GM12864 (cell line): ENCODE data around the gene UBE2QL1.

ENCODE experiments used
- DNase-seq: peaks from one replicate; pipeline ENCODE4 v3.0.0-alpha.2; 2011; ENCODE audit warnings: low read depth
- H3K4me3 ChIP-seq: 2 replicates; pipeline ENCODE4 v1.5.1; 2011; ENCODE audit warnings: mild to moderate bottlenecking, low read depth, low read length, control low read depth
- CTCF ChIP-seq: IDR thresholded peaks from 2 replicates; pipeline ENCODE4 v1.5.1; 2011; ENCODE audit warnings: low read depth, mild to moderate bottlenecking, moderate library complexity, low read length, control low read depth, inconsistent platforms; ENCODE audit errors: missing control alignments

The UBE2QL1 gene

GRCh38 chr5:6494939-6495338, 46.3 kb downstream of the UBE2QL1 start:
- no peak overlapping the region for H3K4me3 ChIP-seq
- DNase-seq: no peak
- TF ChIP-seq CTCF: no peak

- H3K4me3 ChIP-seq: no peak overlapping the region
- no peak for DNase-seq
- no peak for TF ChIP-seq CTCF
These were observed 47.0 kb downstream of the UBE2QL1 start for GRCh38 chr5:6495433-6496206.

GRCh38 chr5:6496207-6496584, 47.5 kb downstream of the UBE2QL1 start:
- no peak for TF ChIP-seq CTCF
- H3K4me3 ChIP-seq: no peak overlapping the region
- peak; percentile 86 for DNase-seq

- no peak overlapping the region for H3K4me3 ChIP-seq
- TF ChIP-seq CTCF: no peak
- no peak for DNase-seq
These were observed 48.0 kb downstream of the UBE2QL1 start for GRCh38 chr5:6496636-6497035.

- H3K4me3 ChIP-seq: no peak overlapping the region
- DNase-seq: no peak
- no peak for TF ChIP-seq CTCF
These were observed 48.6 kb downstream of the UBE2QL1 start for GRCh38 chr5:6497262-6497661.

- no peak for TF ChIP-seq CTCF
- DNase-seq: no peak
- H3K4me3 ChIP-seq: no peak overlapping the region
These were observed 50.3 kb downstream of the UBE2QL1 start for GRCh38 chr5:6498968-6499367.

- no peak for TF ChIP-seq CTCF
- no peak overlapping the region for H3K4me3 ChIP-seq
- DNase-seq: no peak
These were observed 53.0 kb downstream of the UBE2QL1 start for GRCh38 chr5:6501701-6502100.
